Activated T-cell treated with anti-CD3 and anti-CD28 coated beads, Interleukin-2, amount 50 U/mL, for 4 hours (primary cell): Measurements from ENCODE around the gene GRB10. TPM values are rescaled to one million over a fixed set of nuclear protein-coding genes. Genes with fewer than 3 reads are reported as not detected.

Experiments
- ATAC-seq, 2 donors: fragments of 200-7000 bp; cut with Tn5 transposase; one replicate each; pipeline ENCODE4 v1.10.0; 2021
- DNase-seq: peaks from one replicate; pipeline ENCODE4 v3.0.0-alpha.2; 2020
- H3K27me3 Mint-ChIP-seq: one replicate; pipeline ENCODE4 v1.8.0; 2021; ENCODE audit warnings: low read depth, mixed read lengths
- H3K36me3 Mint-ChIP-seq: one replicate; pipeline ENCODE4 v1.8.0; 2022; ENCODE audit warnings: mixed read lengths; ENCODE audit not compliant: insufficient read depth
- H3K4me1 Mint-ChIP-seq: one replicate; pipeline ENCODE4 v1.8.0; 2021; ENCODE audit warnings: low read depth, mixed read lengths
- H3K4me3 Mint-ChIP-seq: one replicate; pipeline ENCODE4 v1.8.0; 2021; ENCODE audit warnings: mild to moderate bottlenecking, moderate library complexity, mixed read lengths
- H3K9me3 Mint-ChIP-seq: one replicate; pipeline ENCODE4 v1.8.0; 2021; ENCODE audit warnings: mixed read lengths
- total RNA-seq, 3 donors: library from RNA; stranded (reverse); gene quantifications; one replicate each; pipeline ENCODE4 v1.2.1, GENCODE V29; 2021

The GRB10 gene
- total RNA-seq, 3 donors from 2014 or later: 1.3 to 3.7 (median 3.3) TPM

DNA sequence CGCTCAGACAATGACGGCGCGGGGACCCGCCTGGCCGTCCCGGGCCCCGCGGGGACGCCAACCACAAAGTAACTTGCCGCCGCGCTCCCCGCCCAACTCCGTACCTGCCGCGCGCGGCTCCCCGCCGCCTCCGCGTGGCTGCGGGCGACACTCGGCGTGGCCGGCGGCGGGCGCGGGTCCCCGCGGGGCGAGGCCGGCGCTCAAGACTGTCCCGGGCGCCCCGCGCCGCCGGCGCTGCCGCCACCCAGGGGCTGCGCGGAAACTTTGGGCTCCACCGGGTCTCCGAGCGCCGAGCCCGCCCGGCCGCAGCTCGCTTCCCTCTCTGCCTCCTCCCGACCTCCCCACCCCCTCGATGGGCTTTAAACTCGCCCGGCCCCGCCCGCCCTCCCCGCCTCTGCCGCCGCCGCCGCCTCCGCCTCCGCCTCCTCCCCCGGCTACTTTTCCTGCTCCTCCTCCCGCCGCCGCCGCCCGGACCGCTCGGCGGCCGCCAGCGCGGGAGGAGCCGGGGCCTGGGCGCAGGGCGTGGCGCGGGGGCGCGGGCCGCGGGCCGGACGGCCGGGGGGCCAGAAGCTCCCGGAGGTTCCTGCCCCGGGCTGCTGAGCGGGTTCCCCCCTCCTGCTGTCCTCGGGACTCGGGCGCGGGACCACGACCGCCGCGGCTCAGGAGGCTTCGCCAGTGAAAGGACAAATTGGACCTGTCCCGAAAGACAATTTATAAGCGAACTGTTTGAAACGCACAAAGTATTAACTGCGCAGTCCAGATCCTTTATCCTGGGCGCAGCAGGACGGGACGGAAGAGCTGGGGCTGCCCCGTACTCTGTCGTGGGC is 10.6 kb upstream of the GRB10 start:
- peaks cover 40% of the 10 kb centered on the region for H3K27me3 Mint-ChIP-seq
- peak; percentile 37 for DNase-seq

DNA sequence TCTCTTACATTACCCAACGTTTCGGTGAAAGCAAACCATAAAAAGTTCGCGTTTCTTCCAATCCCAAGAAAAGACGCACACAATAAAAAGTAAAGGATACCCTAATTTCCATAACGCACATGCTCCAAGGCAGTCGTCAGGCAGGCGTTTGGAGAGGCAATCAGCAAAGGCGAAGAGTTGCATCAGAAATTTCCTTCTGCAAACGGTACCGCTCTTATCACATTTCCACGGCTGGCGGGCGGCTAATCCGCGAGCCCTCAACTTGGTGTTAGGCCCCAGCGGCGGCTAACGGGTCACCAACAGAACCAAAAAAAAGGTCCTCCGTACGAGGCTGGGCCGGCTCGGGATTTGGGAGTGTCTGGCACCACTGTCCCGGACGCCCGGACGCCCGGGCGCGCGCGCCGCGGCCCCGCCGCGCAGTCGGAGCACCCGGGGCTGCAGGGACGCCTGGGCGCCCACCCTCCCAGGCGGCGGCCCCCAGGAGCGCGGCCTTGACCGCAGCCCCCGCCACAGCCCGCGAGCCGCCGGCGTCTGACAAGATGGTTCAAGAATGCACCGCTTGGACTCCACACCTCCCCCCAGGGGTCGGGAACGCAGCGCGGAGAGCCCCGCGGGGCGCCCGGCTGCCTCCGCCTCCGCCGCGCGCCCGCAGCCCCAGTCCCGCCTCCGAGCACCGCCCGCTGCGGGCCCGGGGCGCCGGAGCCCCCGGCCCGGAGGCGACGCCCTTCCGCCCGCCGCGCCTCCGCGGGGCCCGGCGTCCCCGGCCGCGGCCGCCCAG is 9.8 kb upstream of the GRB10 start:
- Mint-ChIP-seq H3K36me3 (no peaks in the 10 kb centered on the region), H3K4me1 (peaks cover 12% of the 10 kb centered on the region), H3K27me3 (peaks cover 40% of the 10 kb centered on the region), H3K4me3 (peak overlapping the region; percentile 80), H3K9me3 (no peaks in the 10 kb centered on the region)
- ATAC-seq (peak; percentile 44 to 62), DNase-seq (no peak)

More for the DNA sequence above, 10.6 kb upstream of the GRB10 start:
- Mint-ChIP-seq H3K9me3 (peaks cover 3% of the 10 kb centered on the region), H3K4me3 (peak overlapping the region; percentile 66), H3K4me1 (peaks cover 12% of the 10 kb centered on the region), H3K36me3 (no peaks in the 10 kb centered on the region)
- peak; percentile 60 to 61 for ATAC-seq

DNA sequence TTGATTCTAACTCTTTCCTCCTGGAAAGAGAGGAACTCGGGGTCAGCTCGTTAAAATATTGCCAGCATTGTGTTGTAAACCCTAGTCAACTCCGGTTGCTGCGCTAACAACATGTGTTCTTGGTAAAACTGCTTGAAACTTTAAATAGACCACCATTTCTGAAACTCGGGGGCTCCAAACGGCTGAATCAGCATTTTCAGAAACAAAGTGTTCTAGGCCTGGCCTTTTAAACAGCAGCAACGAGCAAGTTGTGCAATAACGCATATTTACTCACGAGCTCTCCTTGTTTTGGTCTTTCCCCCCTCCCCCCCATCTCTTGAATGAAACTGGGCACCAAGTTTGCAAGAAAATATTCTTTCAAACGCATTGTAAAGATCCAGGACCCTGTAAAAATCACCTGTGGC is 9.2 kb upstream of the GRB10 start:
- DNase-seq: no peak
- Mint-ChIP-seq H3K4me3 (peak overlapping the region; percentile 80), H3K27me3 (peaks cover 40% of the 10 kb centered on the region)

DNA sequence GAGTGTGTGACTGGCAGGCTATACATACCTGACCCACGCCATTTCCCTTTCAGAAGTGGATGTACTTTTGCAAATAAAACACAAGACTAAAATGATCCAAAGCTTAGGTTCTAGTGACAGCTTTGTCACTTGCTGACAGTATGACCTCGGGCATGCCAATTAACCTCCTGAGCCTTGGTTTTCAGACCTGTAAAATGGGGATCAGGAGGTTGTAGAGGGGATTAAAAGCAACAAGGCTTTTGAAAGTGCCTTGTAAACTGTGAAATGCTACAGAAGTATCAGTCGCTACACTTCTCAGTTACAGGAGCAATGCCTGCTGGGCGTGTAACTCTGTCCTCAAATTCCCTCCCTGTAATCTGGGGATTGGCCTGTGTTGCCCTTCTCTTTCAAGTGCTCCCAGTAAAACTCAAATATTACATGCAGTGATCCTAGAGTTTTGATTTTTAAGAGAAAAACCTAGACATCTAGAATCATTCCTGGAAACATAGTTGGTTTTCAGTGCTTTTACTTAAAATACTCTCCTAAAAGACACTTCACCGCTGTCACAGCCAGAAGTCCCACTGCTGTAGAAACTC is 8.8 kb upstream of the GRB10 start:
- DNase-seq (no peak), ATAC-seq (no peak)
- Mint-ChIP-seq H3K4me3 (peak overlapping the region; percentile 80), H3K27me3 (peaks cover 40% of the 10 kb centered on the region), H3K9me3 (peaks cover 5% of the 10 kb centered on the region), H3K36me3 (peaks cover 1% of the 10 kb centered on the region), H3K4me1 (peaks cover 12% of the 10 kb centered on the region)

More for the DNA sequence above, 9.2 kb upstream of the GRB10 start:
- no peak for ATAC-seq
- Mint-ChIP-seq H3K36me3 (peaks cover under 1% of the 10 kb centered on the region), H3K4me1 (peaks cover 12% of the 10 kb centered on the region), H3K9me3 (peaks cover 1% of the 10 kb centered on the region)

DNA sequence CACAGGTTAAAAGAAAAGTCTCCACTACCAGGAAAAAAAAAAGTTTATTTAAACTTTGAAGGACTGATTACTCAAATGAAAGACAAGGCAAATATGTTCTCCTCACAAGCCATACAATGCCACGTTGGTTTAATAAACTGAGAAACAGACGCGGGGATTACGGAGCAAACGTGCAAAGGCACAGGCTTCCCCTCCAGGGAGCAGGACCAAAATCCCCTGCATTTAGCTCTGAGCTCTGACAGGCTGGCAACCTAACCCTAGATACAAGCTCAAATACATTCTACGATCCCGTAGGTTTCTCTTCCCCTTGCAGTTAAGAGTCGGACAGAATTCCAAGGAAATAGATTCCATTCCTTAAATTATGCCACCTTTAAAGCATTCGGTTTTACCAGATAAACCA is 7.7 kb upstream of the GRB10 start:
- Mint-ChIP-seq H3K4me1 (peaks cover 13% of the 10 kb centered on the region), H3K36me3 (peaks cover 1% of the 10 kb centered on the region), H3K9me3 (peaks cover 5% of the 10 kb centered on the region), H3K27me3 (peaks cover 42% of the 10 kb centered on the region), H3K4me3 (no peak overlapping the region)
- ATAC-seq (no peak), DNase-seq (no peak)

DNA sequence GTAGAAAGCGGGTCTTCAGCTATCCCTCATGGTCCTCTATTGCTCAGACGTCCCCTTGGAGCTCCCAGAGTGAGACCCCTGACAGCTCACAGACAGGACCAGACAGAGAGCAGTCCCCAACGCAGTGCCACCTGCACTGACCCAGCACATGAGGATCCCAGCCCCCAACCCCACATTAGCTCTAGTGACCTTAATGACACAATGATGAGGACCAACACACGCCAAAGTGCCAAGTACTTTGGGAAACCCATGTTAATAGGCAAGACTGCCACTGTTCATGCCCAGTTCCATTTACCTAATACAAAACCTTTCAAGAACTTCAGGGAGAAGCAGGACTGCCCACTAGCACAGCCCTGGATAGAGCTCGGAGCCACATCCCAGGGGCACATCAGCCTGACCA is 5.7 kb upstream of the GRB10 start:
- Mint-ChIP-seq H3K27me3 (peaks cover 39% of the 10 kb centered on the region), H3K4me3 (no peak overlapping the region), H3K9me3 (peaks cover 5% of the 10 kb centered on the region), H3K36me3 (peaks cover 1% of the 10 kb centered on the region), H3K4me1 (peaks cover 9% of the 10 kb centered on the region)
- ATAC-seq: no peak
- DNase-seq: no peak

- H3K4me1 Mint-ChIP-seq: peaks cover 14% of the 10 kb centered on the region
- peaks cover 44% of the 10 kb centered on the region for H3K27me3 Mint-ChIP-seq
- no peak for DNase-seq
Measured at GRCh38 chr7:50787825-50788224, 5.1 kb upstream of the GRB10 start.

GRCh38 chr7:50785346-50785745 is 2.6 kb upstream of the GRB10 start:
- Mint-ChIP-seq H3K9me3 (peaks cover 5% of the 10 kb centered on the region), H3K36me3 (peaks cover 1% of the 10 kb centered on the region), H3K4me3 (no peak overlapping the region), H3K27me3 (peaks cover 32% of the 10 kb centered on the region), H3K4me1 (peaks cover 14% of the 10 kb centered on the region)
- DNase-seq (no peak), ATAC-seq (no peak)

More at GRCh38 chr7:50787825-50788224, 5.1 kb upstream of the GRB10 start:
- Mint-ChIP-seq H3K36me3 (peaks cover 1% of the 10 kb centered on the region), H3K4me3 (no peak overlapping the region), H3K9me3 (peaks cover 5% of the 10 kb centered on the region)
- no peak for ATAC-seq

DNA sequence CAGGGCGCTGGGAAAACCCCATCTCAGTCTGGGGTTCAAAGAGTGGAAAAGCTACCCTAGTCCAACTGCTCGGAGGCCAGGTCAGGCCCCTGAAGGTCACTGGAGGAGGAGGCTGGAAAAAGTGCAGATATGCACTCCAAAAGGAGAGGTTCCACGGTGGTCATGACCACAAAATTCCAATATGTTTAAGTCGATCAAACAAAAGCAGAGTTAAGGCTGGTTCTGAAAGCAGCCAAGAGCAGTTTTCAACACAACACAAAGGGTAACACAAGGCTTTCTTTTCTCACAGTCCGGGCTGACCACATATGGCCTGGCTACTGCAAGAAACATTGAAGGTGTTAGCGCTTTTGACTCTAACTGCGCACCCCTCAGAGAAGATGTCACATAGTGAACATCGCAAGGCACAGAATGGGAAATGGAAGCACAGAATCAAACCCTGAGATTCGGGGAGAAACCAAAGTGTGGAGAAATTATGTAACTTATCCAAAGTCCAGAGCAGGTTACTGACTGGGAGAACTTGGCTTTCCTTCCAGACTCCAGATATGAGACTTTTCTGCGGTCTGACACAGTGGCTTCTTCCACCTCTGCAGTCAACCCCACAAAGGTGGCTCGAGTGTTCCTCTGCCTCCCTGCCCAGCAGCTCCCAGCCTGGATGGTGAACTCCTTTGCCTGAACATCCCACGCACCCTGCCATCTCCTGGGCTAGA is 1.3 kb upstream of the GRB10 start:
- no peak overlapping the region for H3K4me3 Mint-ChIP-seq
- peaks cover 14% of the 10 kb centered on the region for H3K4me1 Mint-ChIP-seq
- H3K9me3 Mint-ChIP-seq: peaks cover 5% of the 10 kb centered on the region
- peaks cover 34% of the 10 kb centered on the region for H3K27me3 Mint-ChIP-seq
- DNase-seq (no peak), ATAC-seq (no peak)
- peaks cover 1% of the 10 kb centered on the region for H3K36me3 Mint-ChIP-seq

DNA sequence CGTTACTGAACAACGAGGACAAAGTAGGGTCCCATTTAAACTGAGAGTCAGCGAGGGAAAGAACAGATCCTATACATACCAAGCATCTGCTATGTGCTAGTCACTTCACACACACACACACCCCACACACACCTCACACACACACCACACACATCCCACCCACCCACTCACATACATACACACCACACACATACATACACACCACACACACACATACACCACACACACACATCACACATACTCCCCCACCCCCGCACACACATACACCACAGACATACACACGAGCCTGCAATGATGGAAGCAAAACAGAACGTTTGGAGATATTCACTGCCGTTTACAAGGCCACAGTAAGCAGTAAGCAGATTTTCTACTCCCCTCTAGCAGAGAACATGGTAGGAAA is 607 bp upstream of the GRB10 start:
- peaks cover 33% of the 10 kb centered on the region for H3K27me3 Mint-ChIP-seq
- H3K4me3 Mint-ChIP-seq: peak overlapping the region; percentile 68
- no peak for ATAC-seq
- peaks cover 14% of the 10 kb centered on the region for H3K4me1 Mint-ChIP-seq
- no peak for DNase-seq
- H3K36me3 Mint-ChIP-seq: peaks cover 1% of the 10 kb centered on the region
- H3K9me3 Mint-ChIP-seq: peaks cover 5% of the 10 kb centered on the region

DNA sequence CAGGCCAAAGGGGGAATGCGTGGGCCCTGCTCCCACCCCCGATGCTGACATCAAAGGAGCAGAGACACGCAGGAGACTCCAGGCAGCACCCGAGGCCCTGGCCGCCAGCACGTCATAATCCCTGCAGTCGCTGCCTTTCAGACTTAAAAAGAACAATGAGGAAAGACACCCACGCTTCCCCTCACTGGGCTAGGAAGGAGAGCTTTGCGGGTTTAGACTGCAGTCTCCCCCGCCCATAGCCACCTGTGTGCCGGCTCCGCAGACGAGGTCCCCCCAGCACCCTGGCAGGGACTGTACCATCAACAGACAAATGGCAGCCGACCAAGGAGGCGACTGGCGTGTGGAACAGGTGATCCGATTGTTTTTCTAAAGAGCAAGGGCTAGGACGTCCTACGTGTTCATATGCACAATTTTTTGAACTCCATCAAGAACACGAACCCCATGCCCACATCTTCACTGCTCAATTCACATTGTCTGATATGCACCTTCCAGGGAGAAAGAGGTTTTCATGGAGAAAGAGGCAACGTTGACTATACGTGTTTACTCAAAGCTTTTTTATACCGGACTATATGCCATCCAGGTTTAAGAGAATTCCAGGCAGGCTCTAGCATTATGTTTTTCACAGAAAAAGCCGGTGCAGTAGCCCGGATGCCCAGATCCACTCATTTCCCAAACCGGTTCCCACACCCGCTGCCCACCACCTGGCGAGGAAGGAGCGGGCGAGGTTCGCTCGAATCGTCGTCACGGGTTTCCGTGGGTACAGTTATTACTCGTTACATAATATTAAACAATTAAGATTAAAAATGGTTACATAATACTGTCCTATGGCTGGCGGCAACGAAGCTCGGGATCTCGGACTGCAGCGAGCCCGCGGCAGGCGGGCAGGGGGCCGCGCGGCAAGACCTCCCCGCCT is 1.1 kb downstream of the GRB10 start:
- ATAC-seq: peak; percentile 31 to 51
- Mint-ChIP-seq H3K9me3 (peaks cover under 1% of the 10 kb centered on the region), H3K36me3 (no peaks in the 10 kb centered on the region), H3K27me3 (peaks cover 33% of the 10 kb centered on the region), H3K4me3 (peak overlapping the region; percentile 67), H3K4me1 (peaks cover 14% of the 10 kb centered on the region)
- peak; percentile 26 for DNase-seq

- Mint-ChIP-seq H3K4me1 (peaks cover 13% of the 10 kb centered on the region), H3K9me3 (no peaks in the 10 kb centered on the region), H3K27me3 (peaks cover 29% of the 10 kb centered on the region), H3K4me3 (no peak overlapping the region), H3K36me3 (no peaks in the 10 kb centered on the region)
- ATAC-seq: no peak
- DNase-seq: no peak
Measured at GRCh38 chr7:50780436-50780835, 2.3 kb downstream of the GRB10 start.

GRCh38 chr7:50779427-50779826 is 3.3 kb downstream of the GRB10 start:
- Mint-ChIP-seq H3K4me1 (peaks cover 13% of the 10 kb centered on the region), H3K27me3 (peaks cover 28% of the 10 kb centered on the region), H3K9me3 (no peaks in the 10 kb centered on the region), H3K36me3 (no peaks in the 10 kb centered on the region), H3K4me3 (no peak overlapping the region)
- DNase-seq (no peak), ATAC-seq (no peak)
